HG03175 (cell line): ENCODE measurements around the gene AXL.

ENCODE experiments used
- ATAC-seq: cut with Tn5 transposase; IDR thresholded peaks from one replicate; pipeline ENCODE4 v1.9.1; 2021; ENCODE audit warnings: mild to moderate bottlenecking, moderate library complexity; ENCODE audit not compliant: unreplicated experiment

Gene AXL

GRCh38 chr19:41233748-41234240, 14.8 kb downstream of the AXL start:
- no peak for ATAC-seq

DNA sequence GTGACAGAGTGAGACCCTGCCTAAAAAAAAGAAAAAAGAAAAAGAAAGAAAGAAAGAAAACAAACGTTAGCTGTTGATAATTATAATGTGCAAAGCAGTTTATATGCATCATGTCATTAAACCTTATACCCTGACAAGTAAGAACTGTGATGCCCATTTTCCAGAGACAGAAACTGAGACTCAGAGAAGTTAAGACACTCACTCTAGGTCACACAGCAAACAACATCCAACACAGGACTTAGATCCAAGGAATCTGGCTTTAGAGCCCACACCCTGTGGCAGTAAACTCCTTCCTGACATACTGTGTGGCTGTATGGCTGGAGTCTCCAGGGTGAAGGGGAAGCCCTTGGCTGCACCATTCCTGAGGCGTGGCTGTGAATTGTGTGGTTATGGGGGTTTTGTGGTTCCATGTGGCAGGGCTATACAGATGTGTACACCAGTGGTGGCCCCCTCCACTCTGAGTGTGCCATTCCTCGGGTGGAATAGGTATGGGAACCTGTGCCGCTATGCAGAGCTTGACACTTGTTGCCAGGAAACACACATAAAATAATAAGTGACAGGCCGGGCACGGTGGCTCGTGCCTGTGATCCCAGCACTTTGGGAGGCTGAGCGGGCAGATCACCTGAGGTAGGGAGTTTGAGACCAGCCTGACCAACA, 15.6 kb downstream of the AXL start:
- no peak for ATAC-seq

GRCh38 chr19:41235480-41235879, 16.5 kb downstream of the AXL start:
- ATAC-seq: no peak

- no peak for ATAC-seq
These were observed 19.2 kb downstream of the AXL start for GRCh38 chr19:41238244-41238643.

- ATAC-seq: no peak
These were observed 20.3 kb downstream of the AXL start for GRCh38 chr19:41239363-41239762.

GRCh38 chr19:41239961-41240574, 21.0 kb downstream of the AXL start:
- no peak for ATAC-seq

DNA sequence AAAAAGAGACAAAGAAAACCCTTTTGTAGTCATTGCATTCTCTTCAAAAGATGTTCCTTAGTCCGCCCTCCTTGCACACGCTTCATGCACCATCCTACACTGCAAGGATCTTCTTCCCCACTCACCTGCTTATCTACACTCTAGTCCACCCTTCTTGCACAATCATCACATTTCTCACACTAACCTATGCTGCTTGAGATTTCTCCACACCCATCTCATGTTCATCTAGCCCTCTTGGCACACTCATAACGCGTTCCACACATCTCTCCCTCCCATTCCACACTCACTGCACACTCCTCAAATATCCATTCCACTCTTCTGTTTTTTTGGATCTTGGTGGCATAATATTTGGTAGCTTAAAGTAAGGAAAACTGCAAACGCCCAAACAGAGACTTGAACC, 22.8 kb downstream of the AXL start:
- no peak for ATAC-seq

DNA sequence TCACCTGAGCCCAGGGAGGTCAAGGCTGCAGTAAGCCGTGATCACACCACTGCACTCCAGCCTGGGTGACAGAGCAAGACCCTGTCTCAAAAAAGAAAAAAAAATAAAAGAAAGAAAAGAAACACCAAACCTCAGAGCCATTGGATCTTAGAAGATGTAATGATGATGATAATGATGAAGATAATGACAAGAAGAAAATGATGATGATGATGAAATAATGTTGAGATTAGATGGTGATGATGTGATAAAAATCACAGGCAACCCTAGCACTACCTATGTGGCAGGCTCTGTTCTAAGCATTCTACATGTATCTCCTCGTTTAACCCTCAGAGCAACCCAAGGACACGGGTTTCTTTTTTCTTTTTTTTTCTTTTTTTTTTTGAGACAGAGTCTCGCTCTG, 25.1 kb downstream of the AXL start:
- ATAC-seq: no peak

- ATAC-seq: no peak
These were observed 26.8 kb downstream of the AXL start for GRCh38 chr19:41245843-41246242.

DNA sequence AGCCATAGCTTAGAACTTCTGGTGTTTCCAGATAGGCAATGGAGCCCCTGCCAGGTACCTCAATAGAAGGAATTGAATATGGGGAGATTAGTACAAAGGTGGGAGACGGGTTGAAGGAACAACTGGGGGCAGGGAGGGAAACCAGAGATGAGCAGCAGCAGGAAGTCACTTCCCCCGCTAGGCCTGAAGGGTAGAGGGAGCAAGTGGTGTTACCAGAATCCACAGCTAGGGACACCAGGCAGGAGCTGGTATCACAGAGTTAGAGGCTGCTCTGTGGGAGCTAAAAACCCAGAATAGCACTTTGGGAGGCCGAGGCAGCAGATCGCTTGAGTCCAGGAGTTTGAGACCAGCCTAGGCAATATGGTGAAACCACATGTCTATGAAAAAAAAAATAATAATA, 29.9 kb downstream of the AXL start:
- no peak for ATAC-seq

DNA sequence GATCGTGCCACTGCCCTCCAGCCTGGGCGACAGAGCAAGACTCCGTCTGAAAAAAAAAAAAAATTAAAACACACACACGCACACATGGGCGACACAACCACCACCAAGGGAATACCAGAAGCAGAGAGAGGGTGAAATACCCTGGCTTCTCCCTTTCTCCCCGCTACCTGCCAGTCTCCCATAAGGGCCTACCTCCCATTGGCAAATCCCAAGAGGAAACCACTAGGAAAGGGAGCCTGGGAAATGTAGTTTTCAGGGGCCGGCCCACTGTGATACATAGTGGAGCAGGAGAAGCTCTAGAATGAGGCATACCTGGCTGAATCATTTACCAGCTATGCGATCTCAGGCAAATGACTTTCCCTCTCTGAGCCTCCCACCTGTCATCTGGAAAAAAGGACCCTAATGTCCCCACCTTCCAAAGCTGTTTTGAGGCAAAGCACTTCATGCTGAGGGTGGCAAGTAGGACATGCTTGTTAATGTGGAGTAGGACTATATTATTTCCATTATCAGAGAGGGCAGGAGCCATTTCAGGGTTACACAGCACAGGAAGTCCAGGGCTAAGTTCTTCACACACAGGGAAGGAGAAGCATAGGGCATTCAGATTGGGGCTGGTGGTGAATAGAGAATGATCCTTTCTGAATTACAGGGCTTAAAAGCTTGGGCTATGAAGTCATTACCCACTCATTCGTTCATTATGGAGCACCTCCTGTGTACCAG, 30.8 kb downstream of the AXL start:
- no peak for ATAC-seq

DNA sequence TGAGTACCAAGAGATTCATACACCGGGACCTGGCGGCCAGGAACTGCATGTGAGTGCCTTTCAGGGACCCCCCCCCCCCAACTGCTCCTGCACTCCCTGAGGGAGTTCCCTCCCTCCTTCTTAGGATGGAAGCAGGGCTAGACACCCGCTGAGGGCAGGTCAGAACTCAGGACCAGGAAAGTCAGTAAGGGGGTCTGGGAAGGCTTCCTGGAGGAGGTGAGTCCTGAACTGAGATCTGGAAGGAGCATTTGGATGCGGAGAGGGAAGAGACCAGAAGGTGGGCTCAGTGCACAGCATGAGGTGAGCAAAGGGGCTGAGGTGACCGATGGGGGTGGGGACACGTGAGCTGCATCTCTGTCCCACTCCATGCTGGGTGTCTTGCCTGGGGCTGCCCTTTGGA, 34.6 kb downstream of the AXL start:
- no peak for ATAC-seq

DNA sequence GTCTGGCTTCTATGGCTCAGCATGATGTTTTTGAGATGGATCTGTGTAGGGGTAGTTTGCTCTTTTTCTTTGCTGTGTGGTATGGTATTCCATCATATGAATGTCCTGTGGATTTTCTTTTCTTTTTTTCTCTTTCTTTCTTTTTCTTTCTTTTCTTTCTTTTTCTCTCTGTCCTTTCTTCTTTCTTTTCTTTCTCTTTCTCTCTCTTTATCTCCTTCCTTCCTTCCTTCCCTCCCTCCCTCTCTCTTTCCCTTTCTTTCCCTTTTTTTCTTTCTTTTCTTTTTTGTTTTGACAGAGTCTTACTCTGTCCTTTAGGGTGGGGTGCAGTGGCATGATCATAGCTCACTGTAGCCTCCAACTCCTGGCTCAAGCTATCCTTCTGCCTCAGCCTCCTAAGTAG, 36.1 kb downstream of the AXL start:
- no peak for ATAC-seq

- ATAC-seq: no peak
These were observed 42.6 kb downstream of the AXL start for GRCh38 chr19:41261474-41262190.

DNA sequence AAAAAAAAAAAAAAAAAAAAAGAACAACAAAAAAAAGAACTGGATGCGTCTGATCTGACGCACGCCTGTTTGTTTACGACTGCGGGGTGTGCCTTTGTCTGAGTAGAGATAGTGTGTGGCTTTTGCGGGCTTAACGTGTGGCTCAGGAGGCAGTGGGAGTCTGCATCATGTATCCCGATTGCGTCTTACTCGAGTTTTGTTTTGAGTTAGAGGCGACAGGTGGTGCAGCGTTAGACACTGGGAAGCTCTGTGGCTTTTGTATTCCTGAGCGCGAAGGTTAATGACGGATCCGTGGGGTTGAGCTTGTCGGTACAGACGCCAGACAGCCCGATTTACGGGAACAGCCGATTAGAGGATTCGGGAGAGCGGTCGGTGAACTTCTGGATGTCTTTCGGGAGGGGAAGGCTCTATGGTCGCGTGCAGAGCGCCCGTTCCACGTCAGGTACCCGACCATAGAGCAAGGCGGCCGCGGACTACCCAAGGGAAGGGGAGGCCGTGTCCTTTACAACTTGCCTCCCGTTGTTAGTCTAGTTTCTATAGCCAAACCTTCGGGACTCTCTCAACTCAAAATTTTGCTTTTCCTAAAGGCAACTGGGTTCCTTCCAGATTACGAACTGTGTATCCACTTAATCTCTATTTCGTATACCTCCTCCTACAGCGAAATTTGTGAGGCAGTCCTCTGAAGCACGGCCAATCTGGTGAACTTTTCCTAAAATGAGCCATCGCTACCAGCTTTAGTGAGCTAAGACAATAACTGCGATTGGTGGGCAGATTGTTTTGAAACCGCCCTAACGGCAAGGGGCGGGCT, 44.2 kb downstream of the AXL start:
- peak; percentile 5 for ATAC-seq

DNA sequence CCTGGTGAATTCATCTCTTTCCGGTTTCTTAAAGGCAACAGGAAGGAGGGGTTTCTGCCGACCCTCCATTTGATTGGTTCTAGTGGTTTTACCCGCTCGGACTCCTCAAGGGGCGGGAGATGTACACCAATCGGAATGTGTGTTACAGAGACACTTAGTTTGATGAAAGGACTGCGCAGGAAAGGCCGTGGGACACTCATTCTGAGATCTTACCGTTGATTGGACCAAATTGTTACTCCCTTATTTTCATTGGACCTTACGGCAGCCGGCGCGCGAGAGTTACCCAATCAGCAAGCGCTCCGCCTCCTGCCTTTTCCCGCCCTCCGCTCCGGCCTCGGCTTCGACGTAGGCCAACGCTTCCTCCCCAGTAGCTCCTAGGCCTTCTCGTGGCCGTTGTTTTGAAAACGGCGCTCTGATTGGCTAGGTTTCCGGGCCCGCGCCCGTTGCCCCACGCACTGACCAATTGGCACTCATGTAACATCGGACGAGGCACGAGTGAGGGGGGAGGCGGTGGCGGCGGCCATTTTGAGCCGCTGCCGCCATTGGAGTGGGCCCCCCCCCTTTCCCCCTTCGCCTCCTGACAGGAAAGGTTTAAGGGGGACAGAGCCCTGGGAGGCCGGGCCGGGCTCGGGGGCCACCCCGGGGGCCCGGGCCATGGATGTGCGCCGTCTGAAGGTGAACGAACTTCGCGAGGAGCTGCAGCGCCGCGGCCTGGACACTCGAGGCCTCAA, 45.0 kb downstream of the AXL start, which contains the start of gene HNRNPUL1:
HNRNPUL1 (plus strand) TSS at position 523 of the 731 bp plus-strand sequence; CDS start at position 655, 132 bp downstream.
- peak; percentile 75 for ATAC-seq

DNA sequence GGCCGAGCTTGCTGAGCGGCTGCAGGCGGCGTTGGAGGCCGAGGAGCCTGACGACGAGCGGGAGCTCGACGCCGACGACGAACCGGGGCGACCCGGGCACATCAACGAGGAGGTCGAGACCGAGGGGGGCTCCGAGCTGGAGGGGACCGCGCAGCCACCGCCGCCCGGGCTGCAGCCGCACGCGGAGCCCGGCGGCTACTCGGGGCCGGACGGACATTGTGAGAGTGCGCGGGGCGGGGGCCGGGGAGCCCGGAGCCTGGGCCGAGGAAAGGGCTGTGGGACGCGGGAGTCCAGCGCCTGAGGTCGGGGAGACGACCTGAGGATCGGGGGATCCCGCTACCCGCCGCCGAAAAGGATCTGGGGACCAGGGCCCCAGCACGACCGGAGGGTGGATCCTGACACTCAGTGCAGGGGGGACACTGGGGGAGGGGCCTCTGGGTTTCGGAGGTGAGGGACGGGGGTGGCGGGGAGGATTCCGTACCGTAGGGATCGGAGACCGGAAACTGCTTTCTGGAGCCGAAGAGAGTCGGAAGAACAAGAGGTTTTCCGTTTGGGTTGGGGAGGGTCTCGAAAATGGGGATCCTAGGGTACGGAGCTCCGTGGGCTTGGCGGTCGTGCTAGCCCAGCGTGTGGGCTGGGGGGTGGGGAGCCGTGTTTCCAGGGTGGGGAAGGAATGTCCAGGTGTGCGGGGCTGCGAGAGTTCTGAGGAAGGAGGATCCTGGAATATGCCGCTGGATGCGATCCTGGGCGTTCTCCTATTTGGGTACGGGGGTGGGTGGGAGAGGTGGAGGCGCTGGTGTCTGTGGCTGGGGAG, 45.8 kb downstream of the AXL start:
- no peak for ATAC-seq

GRCh38 chr19:41265395-41266153, 46.6 kb downstream of the AXL start:
- ATAC-seq: no peak
